A549 (cell line): Measurements from ENCODE around the gene RAE1. TPM values are rescaled to one million over a fixed set of nuclear protein-coding genes. Genes with fewer than 3 reads are reported as not detected.

ENCODE experiments used
- ATAC-seq, 2 experiments: fragments of 200-7000 bp in 1 of 2; fragments of >200 bp in 1 of 2; cut with Nextera tagmentation in 1 of 2; cut with Tn5 transposase in 1 of 2; 3 replicates each; pipeline versions ENCODE4 v1.8.0 to v1.9.1; 2018 to 2020; ENCODE audit warnings: mild to moderate bottlenecking in 1 of 2, moderate library complexity in 1 of 2
- CTCF ChIA-PET: fragments of 300-600 bp; sonication (Branson Sonifier 250); formaldehyde crosslinking; extraction: SDS; loops from one replicate; lab custom pipeline; 2021; ENCODE audit warnings: antibody characterized with exemption, inconsistent platforms; lab: Yijun Ruan, JAX
- POLR2A ChIA-PET: fragments of 350-600 bp; formaldehyde crosslinking; extraction: SDS; loops from one replicate; lab custom pipeline; 2021; ENCODE audit warnings: antibody characterized with exemption, inconsistent platforms; lab: Yijun Ruan, JAX
- DNase-seq, 2 experiments: peaks; one replicate each; pipeline versions ENCODE4 v3.0.0 to v3.0.0-alpha.2; 2011 to 2016; ENCODE audit warnings: low read depth in 1 of 2, low spot score in 1 of 2
- FAIRE-seq: peaks from 2 replicates; lab custom pipeline; 2011; peaks lifted over from hg19 to GRCh38; lab: Jason Lieb, UNC
- H3K27ac ChIP-seq, 2 experiments: fragments of >200 bp; sonication (Bioruptor Twin); formaldehyde crosslinking; 3 replicates each; pipeline ENCODE4 v1.5.1; 2016 to 2017
- H3K4me1 ChIP-seq: fragments of >200 bp; sonication (Bioruptor Twin); formaldehyde crosslinking; 3 replicates; pipeline ENCODE4 v1.6.1; 2016
- H3K4me2 ChIP-seq: fragments of >200 bp; sonication (Bioruptor Twin); formaldehyde crosslinking; 3 replicates; pipeline ENCODE4 v1.6.1; 2016
- H3K4me3 ChIP-seq: fragments of >200 bp; sonication (Bioruptor Twin); formaldehyde crosslinking; 3 replicates; pipeline ENCODE4 v1.5.1; 2016
- H3K9me3 ChIP-seq: fragments of >200 bp; sonication (Bioruptor Twin); formaldehyde crosslinking; 3 replicates; pipeline ENCODE4 v1.6.1; 2016
- CHD2 ChIP-seq: fragments of 150-350 bp; IDR thresholded peaks from 2 replicates; pipeline ENCODE4 v1.6.1; 2014; ENCODE audit warnings: low read length; ENCODE audit not compliant: partially characterized antibody
- CHD4 ChIP-seq: fragments of 200-600 bp; sonication (generic); IDR thresholded peaks from 2 replicates; pipeline ENCODE4 v1.6.1; 2016; ENCODE audit warnings: antibody characterized with exemption, mild to moderate bottlenecking, borderline replicate concordance
- CTCF ChIP-seq: fragments of >200 bp; sonication (Bioruptor Twin); formaldehyde crosslinking; IDR thresholded peaks from 3 replicates; pipeline ENCODE4 v1.5.1; 2016
- E2F6 ChIP-seq: IDR thresholded peaks from 2 replicates; pipeline ENCODE4 v1.6.1; 2012; ENCODE audit warnings: low read depth, borderline replicate concordance
- ELK1 ChIP-seq: fragments of 150-350 bp; IDR thresholded peaks from 2 replicates; pipeline ENCODE4 v1.6.1; 2014; ENCODE audit warnings: low read depth, mild to moderate bottlenecking, low read length
- EP300 ChIP-seq, 2 experiments: fragments of >200 bp; sonication (Bioruptor Twin); formaldehyde crosslinking; IDR thresholded peaks; 2 replicates in 1 of 2; 3 replicates in 1 of 2; pipeline ENCODE4 v1.6.1; 2016 to 2017
- FOSB ChIP-seq: fragments of 250-450 bp; sonication (Bioruptor Pico); IDR thresholded peaks from 2 replicates; pipeline ENCODE4 v1.5.0; 2020; ENCODE audit warnings: mild to moderate bottlenecking, moderate library complexity
- FOXS1 ChIP-seq: fragments of 250-450 bp; sonication (Bioruptor Pico); IDR thresholded peaks from 2 replicates; pipeline ENCODE4 v1.5.0; 2020; ENCODE audit warnings: mild to moderate bottlenecking, moderate library complexity
- GATA3 ChIP-seq: IDR thresholded peaks from 2 replicates; pipeline ENCODE4 v1.6.1; 2012; ENCODE audit warnings: borderline replicate concordance
- HDAC2 ChIP-seq: fragments of 200-600 bp; sonication (generic); IDR thresholded peaks from 2 replicates; pipeline ENCODE4 v1.6.1; 2016
- HOXA7 ChIP-seq: fragments of 250-450 bp; sonication (Bioruptor Pico); IDR thresholded peaks from 2 replicates; pipeline ENCODE4 v1.5.0; 2020; ENCODE audit warnings: mild to moderate bottlenecking, moderate library complexity
- HOXB13 ChIP-seq: fragments of 250-450 bp; sonication (Bioruptor Pico); IDR thresholded peaks from 2 replicates; pipeline ENCODE4 v1.5.0; 2020; ENCODE audit warnings: low read depth, mild to moderate bottlenecking, moderate library complexity
- JUN ChIP-seq, 2 experiments: fragments of >200 bp; sonication (Bioruptor Twin); formaldehyde crosslinking; IDR thresholded peaks; 2 replicates in 1 of 2; 3 replicates in 1 of 2; pipeline ENCODE4 v1.6.1; 2016 to 2017
- MAFK ChIP-seq: fragments of 450-650 bp; IDR thresholded peaks from 2 replicates; pipeline ENCODE4 v1.6.1; 2014; ENCODE audit not compliant: partially characterized antibody
- MAX ChIP-seq: IDR thresholded peaks from 2 replicates; pipeline ENCODE4 v1.6.1; 2012
- MYC ChIP-seq: IDR thresholded peaks from 2 replicates; pipeline ENCODE4 v1.6.1; 2012; ENCODE audit warnings: mild to moderate bottlenecking, inconsistent platforms, low read length, improper control_type of control experiment, borderline replicate concordance
- NFE2L2 ChIP-seq: fragments of 150-350 bp; conservative IDR thresholded peaks from 2 replicates; pipeline ENCODE4 v1.6.1; 2014; ENCODE audit warnings: low read length
- NR3C1 ChIP-seq: fragments of >200 bp; sonication (Bioruptor Twin); formaldehyde crosslinking; IDR thresholded peaks from 3 replicates; pipeline ENCODE4 v1.6.1; 2017
- PBX3 ChIP-seq: IDR thresholded peaks from 2 replicates; pipeline ENCODE4 v1.6.1; 2012
- POLR2A ChIP-seq: IDR thresholded peaks from 2 replicates; pipeline ENCODE4 v1.6.1; 2012; ENCODE audit warnings: mild to moderate bottlenecking, low read length
- POLR2AphosphoS2 ChIP-seq: conservative IDR thresholded peaks from 2 replicates; pipeline ENCODE4 v1.6.1; 2012; ENCODE audit warnings: low read length, improper control_type of control experiment, inconsistent platforms
- RCOR1 ChIP-seq: fragments of 150-350 bp; IDR thresholded peaks from 2 replicates; pipeline ENCODE4 v1.6.1; 2014; ENCODE audit warnings: antibody characterized with exemption, low read length, low read depth
- SMC3 ChIP-seq: fragments of >200 bp; sonication (Bioruptor Twin); formaldehyde crosslinking; IDR thresholded peaks from 3 replicates; pipeline ENCODE4 v1.6.1; 2018; ENCODE audit warnings: inconsistent platforms
- TP53 ChIP-seq: fragments of 250-450 bp; sonication (Bioruptor Pico); IDR thresholded peaks from 2 replicates; pipeline ENCODE4 v1.5.0; 2021; ENCODE audit warnings: mild to moderate bottlenecking, moderate library complexity
- ZFP36 ChIP-seq: fragments of 450-650 bp; IDR thresholded peaks from 2 replicates; pipeline ENCODE4 v1.6.1; 2014; ENCODE audit warnings: borderline replicate concordance; ENCODE audit not compliant: partially characterized antibody
- ZNF302 ChIP-seq: fragments of 250-450 bp; sonication (Bioruptor Pico); IDR thresholded peaks from 2 replicates; pipeline ENCODE4 v1.9.0; 2021; ENCODE audit warnings: inconsistent platforms, mild to moderate bottlenecking, moderate library complexity
- ZSCAN20 ChIP-seq: fragments of 250-450 bp; sonication (Bioruptor Pico); IDR thresholded peaks from 2 replicates; pipeline ENCODE4 v1.8.0; 2022; ENCODE audit warnings: mild to moderate bottlenecking, moderate library complexity
- WGBS: methylation state at CpG from one replicate; pipeline ENCODE4 v1.1.6; 2017; ENCODE audit errors: missing lambda C conversion rate; 5-methylcytosine and 5-hydroxymethylcytosine counted together
- polyA plus RNA-seq, 4 experiments: library from polyadenylated mRNA; depleted of rRNA in 3 of 4; stranded (reverse); fragments of >200 nt; fragmentation: RNase III in 1 of 4; extraction: RNeasy Plus Mini Kit Qiagen cat#74134 plus additional on column Dnase treatment in 1 of 4; gene quantifications; 2 replicates in 3 of 4; 3 replicates in 1 of 4; pipeline ENCODE4 v1.2.3, GENCODE V29; 2011 to 2017

Gene RAE1
- polyA plus RNA-seq, 2 of the 4 experiments (the other 2 are of a cell fraction): 54.7 to 69.6 TPM

- TF ChIP-seq TP53 (no peak), MYC (no peak)
Observed at GRCh38 chr20:57353351-57353750, 2.3 kb downstream of the RAE1 start (continued).

- POLR2A ChIA-PET: no interaction called here
Observed at GRCh38 chr20:57361517-57361916, 10.5 kb downstream of the RAE1 start.

GRCh38 chr20:57364451-57364850, 13.4 kb downstream of the RAE1 start:
- TF ChIP-seq TP53 (no peak), NR3C1 (no peak), EP300 (IDR thresholded peaks at IDR 0.05) (no peak), JUN (IDR thresholded peaks at IDR 0.05) (no peak), MAX (no peak), SMC3 (no peak), ELK1 (no peak), GATA3 (no peak), ZSCAN20 (CRISPR knock-in tag) (no peak), POLR2AphosphoS2 (no peak), E2F6 (no peak), MAFK (no peak), NFE2L2 (no peak), ZFP36 (no peak), HDAC2 (no peak), HOXA7 (CRISPR knock-in tag) (no peak), ZNF302 (CRISPR knock-in tag) (no peak), POLR2A (no peak), FOSB (no peak)
- FAIRE-seq: no peak
- no peak for ATAC-seq
- Histone ChIP-seq H3K9me3 (no peaks in the 10 kb centered on the region), H3K4me2 (no peak overlapping the region), H3K4me3 (no peak overlapping the region), H3K4me1 (no peaks in the 10 kb centered on the region; the same call in 1 of the 3 replicates), H3K27ac (no peak overlapping the region)
- ChIA-PET CTCF (interaction anchor here (1.2 kb wide), 1 partner anchor 10 kb away, joined by 4 read pairs; no protein-coding TSS in a partner anchor), POLR2A (no interaction called here)
- no peak for DNase-seq

More at GRCh38 chr20:57361517-57361916, 10.5 kb downstream of the RAE1 start:
- no peaks in the 10 kb centered on the region for H3K9me3 ChIP-seq
- no peaks in the 10 kb centered on the region; the same call in 1 of the 3 replicates for H3K4me1 ChIP-seq
- TF ChIP-seq FOXS1 (CRISPR knock-in tag): no peak
- no peak for TF ChIP-seq HOXB13 (CRISPR knock-in tag)
- no peak for TF ChIP-seq CHD2
- no peak for TF ChIP-seq PBX3
- no peak for TF ChIP-seq CTCF
- TF ChIP-seq RCOR1: no peak
- TF ChIP-seq ZFP36: no peak
- TF ChIP-seq CHD4: no peak
- CTCF ChIA-PET: interaction anchor here (1.0 to 2.7 kb wide), 4 partner anchors 9 to 271 kb away, joined by 3 to 12 read pairs (median 8); no protein-coding TSS in a partner anchor
- DNase-seq (no peak), ATAC-seq (peak in 1 of 2 experiments; percentile 43; a peak in 1 of 6 replicates), FAIRE-seq (no peak)
- H3K27ac ChIP-seq: no peak overlapping the region
- H3K4me3 ChIP-seq: no peak overlapping the region
- WGBS: 74% methylated on average over 6 of the region's 6 CpGs
- no peak overlapping the region; the same call in 2 of the 3 replicates for H3K4me2 ChIP-seq
